ENCODE measurements around the gene INPP4B.
A peak's percentile ranks its signal among the peaks of the same experiment; 100 is the strongest.

The INPP4B gene

GRCh38 chr4:142846729-142847596, 862 bp upstream of the INPP4B start:
- peak overlapping the region; percentile 78 for H3K4me3 ChIP-seq (ENCODE audit: low read length)
- TF ChIP-seq CTCF (conservative IDR thresholded peaks at IDR 0.05; ENCODE audit: low read length): no peak
- DNase-seq (ENCODE audit: low read depth): no peak

GRCh38 chr4:142845293-142846107, 601 bp downstream of the INPP4B start:
- DNase-seq (ENCODE audit: low read depth): no peak

GRCh38 chr4:142844782-142845181, 1.3 kb downstream of the INPP4B start:
- no peak for DNase-seq (ENCODE audit: low read depth)
- H3K4me3 ChIP-seq (ENCODE audit: low read length): peak overlapping the region; percentile 78
- no peak for TF ChIP-seq CTCF (conservative IDR thresholded peaks at IDR 0.05; ENCODE audit: low read length)

More at GRCh38 chr4:142845293-142846107, 601 bp downstream of the INPP4B start:
- TF ChIP-seq CTCF (conservative IDR thresholded peaks at IDR 0.05; ENCODE audit: low read length): no peak
- H3K4me3 ChIP-seq (ENCODE audit: low read length): peak overlapping the region; percentile 78

GRCh38 chr4:142840516-142841123, 5.5 kb downstream of the INPP4B start:
- TF ChIP-seq CTCF (conservative IDR thresholded peaks at IDR 0.05; ENCODE audit: low read length): peak; percentile 87
- H3K4me3 ChIP-seq (ENCODE audit: low read length): no peak overlapping the region
- DNase-seq (ENCODE audit: low read depth): peak; percentile 53

- no peak for DNase-seq (ENCODE audit: low read depth)
- no peak for TF ChIP-seq CTCF (conservative IDR thresholded peaks at IDR 0.05; ENCODE audit: low read length)
- no peak overlapping the region for H3K4me3 ChIP-seq (ENCODE audit: low read length)
These were observed 7.3 kb downstream of the INPP4B start for GRCh38 chr4:142838778-142839177.

GRCh38 chr4:142832022-142832421, 14.1 kb downstream of the INPP4B start:
- DNase-seq (ENCODE audit: low read depth): no peak
- H3K4me3 ChIP-seq (ENCODE audit: low read length): no peak overlapping the region
- TF ChIP-seq CTCF (conservative IDR thresholded peaks at IDR 0.05; ENCODE audit: low read length): no peak
